HG03135 (cell line): ENCODE data around the gene AKR1B1.

Experiments
- ATAC-seq: cut with Tn5 transposase; IDR thresholded peaks from one replicate; pipeline ENCODE4 v1.9.1; 2021; ENCODE audit warnings: mild to moderate bottlenecking, moderate library complexity; ENCODE audit not compliant: unreplicated experiment

Gene AKR1B1

DNA sequence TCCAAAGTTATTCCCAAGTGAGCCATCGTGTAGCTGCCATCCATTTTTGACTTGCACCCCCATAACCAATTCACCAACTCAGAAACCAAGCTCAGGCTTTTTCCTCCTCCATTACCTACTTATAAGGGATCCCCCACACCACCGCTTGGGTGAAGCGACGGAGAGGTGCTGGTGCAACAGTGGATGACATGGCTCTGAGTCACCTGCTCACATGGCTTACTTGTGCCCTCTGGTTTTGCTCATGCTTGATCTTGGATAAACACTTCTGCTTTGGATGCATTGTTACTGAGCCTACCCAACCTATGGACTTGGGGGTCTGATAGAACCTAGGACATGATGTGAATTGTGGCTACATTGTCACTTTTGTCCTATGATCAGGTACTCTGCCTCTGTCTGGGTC lies 12.0 kb upstream of the AKR1B1 start:
- no peak for ATAC-seq

DNA sequence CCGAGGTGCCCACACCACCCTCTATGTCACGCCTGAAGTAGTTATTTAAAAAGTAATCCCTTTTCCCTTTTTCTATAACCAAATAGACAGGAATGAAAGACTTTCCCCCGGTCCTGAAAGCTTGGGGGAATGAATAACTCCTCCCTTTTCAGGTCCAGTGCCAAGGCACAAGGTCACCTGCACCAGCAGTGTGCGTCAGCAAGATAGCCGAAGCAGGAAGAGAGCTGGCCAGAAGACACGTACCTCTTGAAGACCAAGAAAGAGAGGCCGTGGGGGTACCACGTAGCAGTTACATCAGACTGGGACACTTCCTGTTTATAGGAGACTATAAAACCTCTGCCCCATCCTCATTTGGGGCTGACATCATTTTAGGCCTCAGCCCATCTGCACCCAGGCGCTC lies 10.7 kb upstream of the AKR1B1 start:
- no peak for ATAC-seq

DNA sequence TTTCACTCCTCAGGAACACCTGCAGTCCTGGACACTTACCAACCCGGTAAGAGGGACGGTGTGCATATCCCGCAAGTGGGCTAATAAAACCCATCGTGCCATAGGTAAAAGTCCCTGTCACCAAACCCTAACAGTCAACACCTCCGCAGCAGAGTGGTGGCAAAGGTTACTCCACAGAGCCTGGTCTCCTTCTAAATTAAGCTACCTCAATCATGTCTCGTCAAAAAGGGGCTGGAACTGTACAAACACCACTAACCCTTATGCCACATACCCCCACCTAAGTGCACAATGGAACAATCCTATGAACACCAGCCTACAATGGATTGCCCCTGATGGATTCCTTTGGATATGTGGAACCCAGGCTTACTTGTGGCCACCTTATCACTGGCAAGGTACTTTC lies 9.6 kb upstream of the AKR1B1 start:
- no peak for ATAC-seq

DNA sequence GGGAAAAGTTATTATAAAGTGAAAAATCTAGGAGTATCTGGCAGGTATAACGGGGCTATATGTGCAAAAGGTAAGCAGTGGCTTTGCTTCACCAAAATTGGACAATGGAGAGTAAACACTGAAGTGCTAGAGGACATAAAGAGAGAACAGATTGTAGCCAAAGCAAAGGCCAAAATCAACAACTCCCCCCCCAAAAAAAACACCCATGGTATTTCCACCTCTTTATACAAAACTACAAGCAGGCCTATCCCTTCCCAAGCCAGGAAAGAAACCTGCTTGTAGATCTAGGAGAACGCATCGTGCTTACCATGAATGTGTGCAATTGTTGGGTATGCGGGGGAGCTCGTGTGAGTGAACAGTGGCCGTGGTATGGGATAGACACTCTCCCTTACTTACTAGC lies 9.2 kb upstream of the AKR1B1 start:
- no peak for ATAC-seq

DNA sequence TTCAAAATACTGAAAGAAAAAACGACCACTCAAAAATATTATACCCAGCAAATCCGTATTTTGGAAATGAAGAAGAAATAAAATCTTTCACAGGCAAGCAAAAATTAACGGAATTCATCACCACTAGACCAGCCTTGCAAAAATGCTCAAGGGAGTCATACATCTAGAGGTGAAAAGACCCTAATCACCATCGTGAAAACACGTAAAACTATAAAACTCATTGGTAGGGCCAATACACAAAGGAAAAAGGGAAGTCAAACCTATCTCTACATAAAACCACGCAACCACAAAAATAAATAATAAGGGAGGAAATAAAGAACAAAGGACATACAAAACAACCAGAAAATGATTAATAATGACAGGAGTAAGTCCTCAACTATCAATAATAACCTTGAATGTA lies 6.6 kb upstream of the AKR1B1 start:
- no peak for ATAC-seq

DNA sequence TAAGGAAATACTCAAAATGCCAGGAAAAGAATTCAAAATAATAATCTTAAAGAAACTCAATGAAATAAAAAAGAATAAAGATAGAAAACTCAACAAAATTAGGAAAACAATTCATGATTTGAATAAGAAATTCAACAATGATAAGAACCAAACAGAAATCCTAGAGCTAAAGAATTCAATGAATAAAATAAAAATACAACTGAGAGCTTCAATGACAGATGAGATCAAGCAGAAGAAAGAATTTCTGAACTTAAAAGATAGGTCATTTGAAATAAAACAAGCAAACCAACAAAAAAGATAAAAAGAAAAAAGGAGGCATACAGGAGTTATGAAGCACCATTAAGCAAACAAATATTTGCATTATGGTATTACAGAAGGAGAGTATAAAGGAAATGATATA lies 5.6 kb upstream of the AKR1B1 start:
- no peak for ATAC-seq

DNA sequence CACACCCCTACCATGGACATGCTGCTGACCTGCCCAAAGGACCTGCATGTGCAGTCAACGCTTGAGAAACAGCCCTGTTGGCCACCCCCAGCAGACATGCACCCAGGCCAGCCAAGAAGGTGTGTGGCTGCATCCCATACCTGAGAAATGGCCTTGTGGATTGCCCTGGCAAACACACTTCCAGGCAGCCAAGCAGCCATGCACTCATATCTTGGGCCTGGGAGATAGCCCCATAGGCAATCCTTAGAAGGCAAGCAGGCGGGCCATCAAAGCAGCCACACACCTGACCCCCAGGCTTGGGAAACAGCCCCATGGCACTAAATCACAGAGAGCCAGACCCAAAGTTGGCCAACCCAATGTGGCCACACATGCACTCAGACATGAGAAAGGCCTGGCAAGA lies 4.9 kb upstream of the AKR1B1 start:
- no peak for ATAC-seq

DNA sequence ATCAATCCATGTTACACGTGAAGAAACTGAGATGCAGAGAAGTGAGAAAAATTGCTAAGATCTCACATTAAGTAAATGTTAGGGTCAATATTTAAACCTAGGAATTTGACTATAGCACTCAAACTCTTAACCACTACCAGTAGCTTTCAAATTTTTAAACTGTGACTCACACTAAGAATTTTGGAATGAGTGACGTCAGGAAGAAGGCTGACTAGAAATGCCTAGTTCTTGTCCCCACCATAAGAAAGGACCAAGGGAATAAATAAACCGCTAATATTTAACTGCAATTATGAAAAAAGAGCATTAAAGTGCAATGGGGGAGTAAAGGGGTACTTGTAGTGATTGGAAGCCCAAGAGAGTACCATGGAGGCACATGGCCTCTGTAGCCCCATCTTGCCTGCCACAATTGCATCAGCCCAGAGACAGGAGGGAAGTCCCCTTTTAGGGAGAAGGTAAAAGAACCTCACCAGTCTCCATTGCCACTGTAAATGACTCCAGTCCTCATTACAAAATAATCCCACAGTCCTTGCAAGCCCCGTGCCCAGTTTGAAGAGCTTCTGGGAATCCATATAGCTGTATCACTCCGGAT lies 3.5 kb upstream of the AKR1B1 start:
- no peak for ATAC-seq

DNA sequence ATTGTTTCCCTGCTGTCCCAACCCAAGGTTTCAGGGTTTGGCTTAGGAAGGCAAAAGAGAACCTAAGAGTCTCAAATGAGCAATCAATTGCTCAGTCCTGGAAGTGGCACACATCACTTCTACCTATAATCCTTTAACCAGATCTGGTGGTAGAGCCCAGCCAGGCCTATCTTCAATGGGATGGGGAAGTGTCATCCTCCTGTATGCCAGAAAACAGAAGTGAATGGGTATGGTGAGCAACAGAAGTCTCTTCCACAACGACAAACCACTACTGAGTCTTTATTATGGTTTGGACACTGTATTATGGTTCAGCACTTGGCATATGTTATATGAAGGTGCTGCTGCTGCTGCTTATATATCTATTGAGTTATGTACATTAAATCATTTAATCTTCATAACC lies 3.0 kb upstream of the AKR1B1 start:
- ATAC-seq, result no peak

DNA sequence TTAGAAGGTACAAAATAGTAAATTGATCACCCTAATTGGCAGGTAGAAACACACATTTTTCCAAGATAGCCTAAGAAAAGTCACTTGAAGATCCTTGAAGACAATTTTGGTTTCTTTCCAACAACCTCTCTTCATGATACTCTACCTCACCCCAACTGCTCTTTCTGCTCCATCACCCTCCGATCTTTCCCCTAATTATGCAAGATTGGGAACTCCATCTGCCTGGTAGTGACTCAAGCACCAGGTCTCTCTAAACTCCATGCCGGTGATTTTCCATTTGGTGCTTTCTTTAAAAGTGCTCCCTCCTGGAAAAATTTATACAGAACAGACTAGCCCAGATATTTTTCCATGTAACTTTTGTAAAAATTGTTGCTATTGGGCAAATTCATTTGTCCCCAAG lies 1.1 kb upstream of the AKR1B1 start:
- ATAC-seq, result no peak

DNA sequence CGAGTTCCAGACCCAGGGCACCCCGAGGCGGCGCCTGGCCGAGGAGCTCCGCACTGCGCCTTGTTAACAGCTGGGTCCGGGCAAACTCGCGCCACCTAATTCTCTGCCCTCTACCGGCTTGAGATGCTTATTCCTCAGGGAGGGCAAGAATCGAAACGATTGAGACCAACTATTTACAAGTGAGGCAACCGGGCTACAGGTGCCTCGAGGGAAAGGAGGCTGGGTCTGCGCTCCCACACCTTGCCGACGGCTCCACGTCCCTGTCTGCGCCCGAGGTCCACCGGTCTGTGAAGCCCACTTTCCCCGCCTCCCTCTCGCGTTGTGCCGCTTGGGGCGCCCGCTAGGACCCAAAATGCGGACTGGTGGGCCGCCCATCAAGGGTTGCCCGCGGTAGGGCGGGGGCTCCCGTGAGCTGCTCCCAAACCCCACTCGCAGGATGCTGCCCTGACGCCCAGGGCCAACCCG lies 527 bp downstream of the AKR1B1 start:
- peak; percentile 44 for ATAC-seq

DNA sequence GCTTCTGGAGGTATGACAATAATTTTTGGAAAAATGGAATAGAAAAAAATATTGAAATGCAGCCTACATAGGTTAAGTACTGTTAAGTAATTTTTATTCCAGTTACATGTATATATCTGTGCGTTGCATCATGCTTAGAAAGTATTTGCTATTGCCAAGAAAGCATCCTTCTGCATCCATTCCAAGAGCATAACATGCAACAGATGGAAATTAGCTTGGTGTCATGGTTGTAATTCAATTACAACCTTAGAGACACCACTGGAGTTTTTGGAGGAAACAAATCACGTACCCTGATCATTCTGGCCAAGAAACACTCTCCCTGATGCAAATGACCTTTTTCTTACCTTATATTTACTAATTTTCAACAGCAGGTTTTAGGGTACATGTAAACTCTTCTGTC lies 1.7 kb downstream of the AKR1B1 start:
- ATAC-seq, result no peak

DNA sequence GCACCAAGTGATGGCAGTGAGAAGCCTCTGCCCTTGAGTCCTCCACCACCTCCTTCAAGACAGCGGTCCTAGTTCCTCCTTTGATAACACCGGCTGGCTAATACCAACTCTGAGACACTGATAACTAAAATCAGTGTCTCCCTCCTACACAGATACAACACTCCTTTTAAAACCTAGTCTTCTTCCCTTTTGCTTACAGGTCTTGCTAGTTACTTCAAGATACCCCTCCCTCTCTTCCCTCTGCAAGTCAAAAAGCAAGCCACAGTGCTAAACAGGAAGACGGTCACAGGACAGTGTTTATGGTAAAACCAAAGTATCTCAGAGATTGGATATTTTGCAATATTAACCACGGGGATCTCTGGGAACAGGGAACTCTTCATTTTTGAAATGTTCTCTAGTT lies 4.6 kb downstream of the AKR1B1 start:
- no peak for ATAC-seq

DNA sequence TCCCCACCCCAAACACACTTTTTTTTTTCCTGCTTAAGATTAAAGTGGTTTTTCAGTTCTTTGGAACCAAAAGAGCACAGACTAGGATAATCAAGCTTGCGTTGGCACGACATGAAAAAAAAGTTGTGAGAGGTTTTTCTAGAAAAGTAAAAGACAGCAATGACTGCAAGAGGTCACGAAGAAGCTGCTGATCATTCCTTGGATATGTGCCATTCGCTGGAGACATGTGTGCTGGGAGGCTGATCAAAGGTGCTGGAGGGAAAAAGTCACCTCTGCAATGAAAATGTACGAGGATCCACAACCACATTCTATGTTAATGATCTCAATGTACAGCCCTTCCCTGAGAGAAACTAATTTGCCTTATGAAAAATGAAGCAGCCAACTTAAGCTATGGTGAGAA lies 5.4 kb downstream of the AKR1B1 start:
- no peak for ATAC-seq

DNA sequence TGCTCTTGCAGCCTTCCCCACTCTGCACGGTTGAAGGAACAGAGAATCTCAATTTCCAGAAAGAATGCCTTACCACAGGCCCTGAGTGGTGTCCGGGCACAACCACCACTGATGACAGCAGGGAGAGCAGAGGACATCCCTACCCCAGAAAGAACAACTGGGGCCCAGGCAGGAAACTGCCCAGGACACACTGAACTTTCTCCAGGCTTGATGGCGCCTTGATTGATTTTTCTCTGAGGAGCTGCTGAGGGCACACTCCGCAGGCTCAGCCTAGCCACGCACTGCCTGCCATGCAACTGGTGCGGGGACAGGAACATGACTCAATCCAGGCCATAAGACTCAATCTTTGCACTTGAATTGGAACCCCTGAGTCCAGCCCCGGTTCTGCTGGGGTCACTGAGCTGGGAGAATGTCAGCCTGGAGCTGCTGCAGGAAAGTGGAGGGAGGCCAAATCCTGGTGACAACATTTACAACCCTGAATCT lies 5.9 kb downstream of the AKR1B1 start:
- no peak for ATAC-seq

DNA sequence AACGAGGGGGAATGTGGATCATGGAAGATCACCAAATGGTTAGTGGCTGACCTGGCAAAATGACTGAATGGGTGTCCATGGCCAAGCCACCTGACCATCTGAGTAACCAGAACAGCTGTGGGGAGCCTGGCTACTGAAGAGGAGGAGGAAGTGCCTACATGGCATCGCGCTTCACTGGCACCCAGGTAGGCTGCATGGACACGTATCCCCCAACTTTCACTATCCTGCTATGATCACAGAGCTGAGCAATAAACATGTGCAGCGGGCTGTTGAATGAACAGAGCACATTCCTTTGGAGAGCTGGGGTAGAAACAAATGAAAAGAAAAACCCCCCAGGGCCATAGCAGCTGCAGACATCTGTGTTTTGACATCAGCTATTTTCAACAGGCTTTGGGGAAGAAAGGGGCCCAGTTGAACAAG lies 6.5 kb downstream of the AKR1B1 start:
- no peak for ATAC-seq

DNA sequence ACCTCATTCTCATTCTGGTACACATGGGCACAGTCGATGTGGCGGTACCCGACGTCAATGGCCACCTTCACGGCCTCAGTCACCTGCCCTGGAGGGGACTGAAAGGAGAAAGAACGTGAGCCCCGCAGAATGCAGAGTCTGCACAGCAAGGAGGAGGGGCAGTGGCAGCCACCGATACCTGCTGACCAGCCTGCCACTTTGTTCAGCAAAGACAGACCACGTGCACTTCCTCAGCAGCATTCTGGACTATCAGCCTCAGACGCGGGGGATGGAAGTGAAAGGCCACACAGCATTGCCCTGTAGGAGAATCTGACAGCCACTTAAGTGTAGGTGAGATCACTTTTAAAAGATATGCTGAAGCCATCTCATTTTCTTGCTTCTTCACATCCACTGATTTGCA lies 7.2 kb downstream of the AKR1B1 start:
- ATAC-seq, result no peak

DNA sequence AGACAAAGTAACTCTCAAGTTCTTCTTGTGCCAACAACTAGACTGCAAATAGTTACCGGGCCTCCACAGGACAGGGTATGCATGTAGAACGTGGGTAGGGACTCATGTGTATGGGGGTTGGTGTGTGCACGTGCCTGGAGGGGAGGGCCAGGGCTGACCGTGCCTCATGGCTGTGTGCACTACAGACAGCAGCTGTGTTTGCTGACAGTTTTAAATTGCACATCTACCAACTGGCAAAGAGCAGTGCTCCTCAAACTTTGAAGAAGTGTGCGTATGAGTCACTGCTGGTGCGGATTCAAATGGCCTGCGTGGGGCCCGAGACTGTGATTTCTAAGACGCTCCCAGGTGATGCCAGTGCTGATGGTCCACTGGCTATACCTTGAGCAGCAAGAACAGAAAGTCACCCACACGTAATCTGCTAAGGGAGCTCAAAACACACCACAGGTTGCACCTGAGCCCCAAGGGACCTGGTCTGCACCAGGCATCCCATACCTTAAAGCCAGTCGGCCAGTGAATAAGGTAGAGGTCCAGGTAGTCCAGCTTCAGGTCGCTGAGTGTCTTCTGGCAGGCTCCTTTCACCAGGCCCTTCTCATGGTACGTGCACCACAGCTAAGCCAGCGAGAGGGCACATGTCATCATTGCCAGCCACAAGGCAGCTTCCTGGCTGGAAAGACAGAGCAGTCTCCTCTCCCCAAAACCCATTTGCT lies 8.5 kb downstream of the AKR1B1 start:
- no peak for ATAC-seq

DNA sequence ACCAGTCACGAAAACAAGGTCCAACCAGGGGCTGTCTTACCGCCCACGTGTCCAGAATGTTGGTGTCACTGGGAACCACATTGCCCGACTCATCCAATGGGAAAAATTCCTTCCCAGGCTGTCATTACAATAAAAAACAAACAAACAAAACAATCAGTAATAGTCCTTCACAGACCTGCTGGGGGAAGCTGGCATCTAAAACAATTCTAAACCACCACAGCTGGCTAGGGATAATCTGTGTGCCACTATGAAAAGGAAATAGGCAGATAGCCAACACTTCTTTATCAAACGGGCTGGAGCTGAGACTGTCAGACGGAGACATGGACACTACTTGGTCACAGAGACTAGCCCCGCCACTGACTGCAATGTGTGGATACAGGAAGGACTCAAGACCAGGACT lies 9.2 kb downstream of the AKR1B1 start:
- ATAC-seq, result no peak

DNA sequence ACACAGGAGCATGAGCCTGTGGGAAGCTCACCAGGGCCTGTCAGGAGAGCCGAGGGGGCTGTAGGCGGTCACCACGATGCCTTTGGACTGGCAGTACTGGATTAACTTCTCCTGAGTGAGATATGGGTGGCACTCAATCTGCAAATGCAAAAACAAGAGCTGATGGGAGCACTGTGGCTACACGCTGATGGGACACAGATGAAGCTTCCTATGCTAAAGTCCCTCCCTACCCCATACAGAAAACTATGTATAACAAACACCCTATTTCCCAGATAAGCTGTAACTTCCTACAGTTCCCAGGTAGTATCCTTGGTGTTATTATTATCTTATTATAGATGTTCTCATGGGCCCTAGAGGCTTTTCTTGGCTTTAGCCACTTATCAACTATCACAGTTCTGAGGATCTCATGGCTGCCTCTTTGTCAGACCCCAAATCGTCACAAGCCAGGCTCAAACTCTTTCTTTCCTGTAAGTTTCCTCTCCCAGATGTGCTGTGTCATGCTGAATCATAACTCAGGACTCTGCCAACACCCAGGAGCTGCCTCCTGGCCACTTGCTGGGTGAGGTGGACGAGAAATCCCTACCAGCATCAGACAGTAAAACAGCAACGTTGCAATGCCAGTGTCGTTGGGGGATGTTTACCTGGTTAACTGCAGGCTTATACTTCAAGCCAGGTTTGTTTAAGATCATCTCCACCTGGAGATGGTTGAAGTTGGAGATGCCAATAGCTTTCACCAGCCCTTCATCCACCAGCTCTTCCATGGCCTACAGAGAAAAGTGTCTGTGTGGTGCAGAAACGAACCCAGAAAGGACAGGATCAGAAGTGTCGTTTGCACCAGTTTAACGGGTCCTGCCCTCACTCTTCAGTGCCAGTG lies 10.3 kb downstream of the AKR1B1 start:
- ATAC-seq, result no peak

DNA sequence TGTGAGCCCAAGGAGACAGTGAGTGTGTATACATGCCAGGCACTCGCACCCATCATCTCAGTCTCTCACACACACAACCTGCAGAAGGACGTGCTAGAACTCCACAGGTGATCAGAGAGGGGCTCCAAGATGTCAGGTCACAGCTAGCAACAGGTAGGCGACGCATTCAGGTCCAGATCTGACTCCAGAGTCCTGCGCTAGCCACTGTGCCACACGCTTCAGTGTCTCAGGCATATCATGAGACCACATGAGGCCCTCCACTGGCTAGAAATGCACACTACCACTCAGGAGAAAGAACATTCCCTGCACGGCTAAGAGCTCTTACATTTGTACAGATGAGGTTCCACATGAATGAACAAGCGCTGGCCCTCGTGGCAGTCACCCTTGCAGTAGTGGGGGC lies 11.5 kb downstream of the AKR1B1 start:
- no peak for ATAC-seq

DNA sequence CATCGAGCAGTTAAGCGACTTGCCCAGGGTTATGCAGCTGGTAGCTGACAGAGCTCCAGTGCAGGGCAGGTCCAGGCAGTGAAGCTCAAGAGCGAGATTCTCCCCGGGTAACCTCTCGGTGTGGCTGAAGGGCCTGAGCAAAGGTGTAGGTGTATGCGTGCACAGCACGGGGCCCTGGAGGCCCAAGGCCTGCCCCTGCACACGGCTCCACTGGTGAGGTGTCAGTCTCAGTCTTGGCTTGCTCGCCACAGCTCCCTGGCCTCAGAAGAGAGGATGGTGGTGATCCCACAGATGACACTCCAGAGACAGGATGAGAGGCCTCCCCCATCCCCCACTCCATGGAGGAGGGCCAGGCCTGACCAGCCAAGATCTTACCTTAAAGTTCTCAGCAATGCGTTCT lies 12.0 kb downstream of the AKR1B1 start:
- no peak for ATAC-seq
